Mesendoderm (in vitro differentiated cells): ENCODE results near the gene PTPN18.

ENCODE experiments used
- DNase-seq: peaks from one replicate; pipeline ENCODE4 v3.0.0; 2013
- H2AK5ac ChIP-seq: 2 replicates; pipeline ENCODE4 v1.6.1; 2013; ENCODE audit warnings: low read length, inconsistent platforms
- H2BK120ac ChIP-seq: 2 replicates; pipeline ENCODE4 v1.6.1; 2013; ENCODE audit warnings: low read depth, mild to moderate bottlenecking, low read length, moderate library complexity, mixed read lengths
- H2BK15ac ChIP-seq: replicated peaks from 2 replicates; pipeline ENCODE4 v1.6.1; 2013; ENCODE audit warnings: low read depth, mild to moderate bottlenecking, moderate library complexity
- H2BK5ac ChIP-seq: 2 replicates; pipeline ENCODE4 v1.6.1; 2013; ENCODE audit warnings: low read length, inconsistent platforms
- H3K18ac ChIP-seq: 2 replicates; pipeline ENCODE4 v1.6.1; 2013; ENCODE audit warnings: mild to moderate bottlenecking, low read length, mixed read lengths
- H3K23ac ChIP-seq: one replicate; pipeline ENCODE4 v1.6.1; 2013; ENCODE audit warnings: low read length
- H3K27ac ChIP-seq: 2 replicates; pipeline ENCODE4 v1.5.1; 2013; ENCODE audit warnings: low read depth, mild to moderate bottlenecking, inconsistent platforms, low read length, moderate library complexity
- H3K27me3 ChIP-seq: 2 replicates; pipeline ENCODE4 v1.6.1; 2013; ENCODE audit warnings: low read length, control low read depth, mild to moderate bottlenecking, inconsistent platforms; ENCODE audit not compliant: insufficient read depth, poor library complexity
- H3K36me3 ChIP-seq: 2 replicates; pipeline ENCODE4 v1.6.1; 2013; ENCODE audit warnings: low read length, inconsistent platforms; ENCODE audit not compliant: control insufficient read depth, insufficient read depth
- H3K4ac ChIP-seq: one replicate; pipeline ENCODE4 v1.6.1; 2013; ENCODE audit warnings: low read depth, mild to moderate bottlenecking, low read length, moderate library complexity
- H3K4me1 ChIP-seq: 2 replicates; pipeline ENCODE4 v1.6.1; 2013; ENCODE audit warnings: low read depth, low read length, inconsistent platforms; ENCODE audit not compliant: control insufficient read depth
- H3K4me2 ChIP-seq: 2 replicates; pipeline ENCODE4 v1.6.1; 2013; ENCODE audit warnings: low read length
- H3K4me3 ChIP-seq: 2 replicates; pipeline ENCODE4 v1.5.1; 2013; ENCODE audit warnings: mild to moderate bottlenecking, low read length
- H3K56ac ChIP-seq: one replicate; pipeline ENCODE4 v1.6.1; 2013; ENCODE audit warnings: low read length
- H3K79me1 ChIP-seq: 2 replicates; pipeline ENCODE4 v1.6.1; 2013; ENCODE audit warnings: low read length, inconsistent platforms
- H3K79me2 ChIP-seq: 2 replicates; pipeline ENCODE4 v1.6.1; 2013; ENCODE audit warnings: mild to moderate bottlenecking, low read length; ENCODE audit not compliant: control insufficient read depth, insufficient read depth
- H3K9ac ChIP-seq: 2 replicates; pipeline ENCODE4 v1.6.1; 2013; ENCODE audit warnings: low read length, inconsistent platforms
- H4K5ac ChIP-seq: one replicate; pipeline ENCODE4 v1.6.1; 2013; ENCODE audit warnings: low read length
- H4K8ac ChIP-seq: one replicate; pipeline ENCODE4 v1.6.1; 2013; ENCODE audit warnings: low read depth, mild to moderate bottlenecking, control low read depth, low read length, moderate library complexity
- WGBS: extraction: QIAGEN DNeasy Blood & Tissue Kit; methylation state at CpG from one replicate; pipeline ENCODE4 v1.1.7; 2013; ENCODE audit warnings: low lambda C conversion rate, missing lambda C conversion rate; ENCODE audit not compliant: insufficient coverage; ENCODE audit errors: extremely low coverage; 5-methylcytosine and 5-hydroxymethylcytosine counted together

PTPN18 gene

DNA sequence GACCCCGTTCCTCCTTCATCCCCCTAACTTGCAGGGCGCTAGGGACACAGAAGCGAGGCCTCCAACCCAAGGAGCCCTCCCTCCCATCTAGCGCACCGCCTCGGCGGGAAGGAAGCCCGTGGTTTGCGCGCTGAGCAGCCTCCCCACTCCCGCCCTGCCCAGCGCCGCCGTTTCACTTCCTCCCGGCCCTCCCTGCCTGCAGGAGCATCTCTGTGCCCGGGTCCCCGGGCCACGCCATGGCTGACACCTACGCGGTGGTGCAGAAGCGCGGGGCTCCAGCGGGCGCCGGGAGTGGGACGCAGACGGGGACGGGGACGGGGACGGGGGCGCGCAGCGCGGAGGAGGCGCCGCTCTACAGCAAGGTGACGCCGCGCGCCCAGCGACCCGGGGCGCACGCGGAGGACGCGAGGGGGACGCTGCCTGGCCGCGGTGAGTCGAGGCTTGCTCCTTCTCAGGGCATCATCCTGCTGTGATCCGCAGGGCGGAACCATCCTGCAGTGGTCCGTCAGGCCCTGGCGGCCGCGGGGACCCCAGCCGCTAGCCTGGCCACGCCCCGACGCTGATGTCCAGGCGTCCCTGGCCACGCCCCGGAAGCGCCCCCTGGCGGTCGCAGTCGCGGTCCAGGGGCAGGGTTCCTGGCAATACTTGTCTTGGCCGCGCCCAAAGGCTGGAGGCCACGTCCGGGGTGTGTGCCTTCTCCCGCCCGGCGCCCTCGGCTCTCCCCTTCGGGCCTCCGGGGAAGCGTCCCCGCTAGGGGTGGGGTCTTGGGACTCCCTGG is 16.4 kb downstream of the PTPN18 start:
- no peak overlapping the region for H4K5ac ChIP-seq
- peak overlapping the region; percentile 88 for H3K9ac ChIP-seq
- H3K27me3 ChIP-seq: no peaks in the 10 kb centered on the region
- no peak overlapping the region for H2BK120ac ChIP-seq
- no peak overlapping the region for H4K8ac ChIP-seq
- H2AK5ac ChIP-seq: no peak overlapping the region
- peak overlapping the region; percentile 47 for H3K4ac ChIP-seq
- H3K36me3 ChIP-seq: no peaks in the 10 kb centered on the region
- WGBS: no CpG with 5 or more reads among the region's 81 CpGs
- H3K4me3 ChIP-seq: peak overlapping the region; percentile 78
- H3K4me2 ChIP-seq: peak overlapping the region; percentile 91
- peaks cover 6% of the 10 kb centered on the region for H3K4me1 ChIP-seq
- peak; percentile 90 for DNase-seq
- peak overlapping the region; percentile 77 for H3K18ac ChIP-seq
- H3K56ac ChIP-seq: peak overlapping the region; percentile 97
- no peak overlapping the region for H2BK15ac ChIP-seq
- peak overlapping the region; percentile 85 for H3K23ac ChIP-seq
- no peaks in the 10 kb centered on the region for H3K79me2 ChIP-seq
- H2BK5ac ChIP-seq: peak overlapping the region; percentile 83
- H3K27ac ChIP-seq: no peak overlapping the region
- peaks cover 3% of the 10 kb centered on the region for H3K79me1 ChIP-seq

- Histone ChIP-seq H3K18ac (peak overlapping the region; percentile 77), H3K27ac (no peak overlapping the region), H3K36me3 (no peaks in the 10 kb centered on the region), H3K27me3 (no peaks in the 10 kb centered on the region), H3K4me2 (peak overlapping the region; percentile 91), H2BK120ac (no peak overlapping the region), H4K8ac (no peak overlapping the region), H3K4me3 (peak overlapping the region; percentile 76), H2BK5ac (peak overlapping the region; percentile 83), H3K79me1 (peaks cover 3% of the 10 kb centered on the region), H4K5ac (no peak overlapping the region), H3K56ac (peak overlapping the region; percentile 97), H3K23ac (peak overlapping the region; percentile 92), H3K4me1 (peaks cover 6% of the 10 kb centered on the region), H3K4ac (peak overlapping the region; percentile 47), H3K9ac (peak overlapping the region; percentile 88), H3K79me2 (no peaks in the 10 kb centered on the region), H2AK5ac (peak overlapping the region; percentile 91), H2BK15ac (no peak overlapping the region)
- no peak for DNase-seq
- no CpG with 5 or more reads among the region's 24 CpGs for WGBS
Observed at GRCh38 chr2:130372833-130373807, 17.3 kb downstream of the PTPN18 start.

- Histone ChIP-seq H3K56ac (no peak overlapping the region), H3K23ac (no peak overlapping the region), H3K4me1 (peaks cover 6% of the 10 kb centered on the region), H3K27me3 (no peaks in the 10 kb centered on the region), H4K5ac (no peak overlapping the region), H2BK15ac (no peak overlapping the region), H3K4me2 (no peak overlapping the region), H3K36me3 (no peaks in the 10 kb centered on the region), H3K4ac (no peak overlapping the region), H3K4me3 (no peak overlapping the region), H3K9ac (no peak overlapping the region), H2AK5ac (no peak overlapping the region), H3K79me2 (no peaks in the 10 kb centered on the region), H3K18ac (no peak overlapping the region), H4K8ac (no peak overlapping the region), H2BK120ac (no peak overlapping the region), H2BK5ac (no peak overlapping the region), H3K79me1 (peaks cover 3% of the 10 kb centered on the region), H3K27ac (no peak overlapping the region)
- WGBS: no CpG with 5 or more reads among the region's 3 CpGs
- no peak for DNase-seq
Observed at GRCh38 chr2:130373808-130374365, 18.0 kb downstream of the PTPN18 start.

GRCh38 chr2:130374587-130375290 is 18.9 kb downstream of the PTPN18 start:
- Histone ChIP-seq H3K4me3 (no peak overlapping the region), H3K79me2 (no peaks in the 10 kb centered on the region), H3K18ac (no peak overlapping the region), H2BK120ac (no peak overlapping the region), H3K9ac (no peak overlapping the region), H2AK5ac (no peak overlapping the region), H3K4me1 (peaks cover 6% of the 10 kb centered on the region), H3K27me3 (no peaks in the 10 kb centered on the region), H2BK15ac (no peak overlapping the region), H3K4ac (no peak overlapping the region), H4K5ac (no peak overlapping the region), H3K56ac (no peak overlapping the region), H3K79me1 (peaks cover 3% of the 10 kb centered on the region), H3K36me3 (no peaks in the 10 kb centered on the region), H4K8ac (no peak overlapping the region), H3K27ac (no peak overlapping the region), H3K4me2 (no peak overlapping the region), H3K23ac (no peak overlapping the region), H2BK5ac (no peak overlapping the region)
- peak; percentile 41 for DNase-seq
- WGBS: no CpG with 5 or more reads among the region's 9 CpGs
